ENCODE measurements around the gene TSSK6. TPM values are rescaled to one million over a fixed set of nuclear protein-coding genes. Genes with fewer than 3 reads are reported as not detected.

TSSK6 gene
- total RNA-seq, 1 experiment from 2014 or later, result 1.8 TPM

DNA sequence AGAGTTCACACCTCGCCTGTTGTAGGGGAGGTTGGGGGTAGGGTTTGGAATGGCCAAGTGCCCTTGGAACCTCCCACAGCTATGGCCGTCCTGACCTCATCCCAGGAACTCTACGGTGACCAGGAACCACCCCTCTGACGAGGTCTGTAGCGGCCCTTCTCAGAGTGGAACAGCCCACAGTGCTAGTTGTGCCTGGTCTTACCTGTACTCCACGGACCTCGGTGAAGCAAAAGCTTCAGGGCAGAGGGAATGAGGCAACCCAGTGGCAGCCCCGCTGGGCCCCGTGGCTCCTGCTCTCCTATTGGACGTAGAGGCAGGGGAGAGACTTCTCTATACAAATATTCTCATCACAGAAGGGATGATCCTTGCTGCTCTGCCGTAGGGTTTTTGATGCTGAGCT, 7.1 kb downstream of the TSSK6 start:
- no peak overlapping the region for H3K27ac ChIP-seq
- no peak overlapping the region for H3K4me3 ChIP-seq
- no peaks in the 10 kb centered on the region for H3K27me3 ChIP-seq
- H3K4me1 ChIP-seq, result no peaks in the 10 kb centered on the region
- H3K36me3 ChIP-seq, result peaks cover 17% of the 10 kb centered on the region
- no peaks in the 10 kb centered on the region for H3K9me3 ChIP-seq (replicated peaks)
- no peak for DNase-seq

DNA sequence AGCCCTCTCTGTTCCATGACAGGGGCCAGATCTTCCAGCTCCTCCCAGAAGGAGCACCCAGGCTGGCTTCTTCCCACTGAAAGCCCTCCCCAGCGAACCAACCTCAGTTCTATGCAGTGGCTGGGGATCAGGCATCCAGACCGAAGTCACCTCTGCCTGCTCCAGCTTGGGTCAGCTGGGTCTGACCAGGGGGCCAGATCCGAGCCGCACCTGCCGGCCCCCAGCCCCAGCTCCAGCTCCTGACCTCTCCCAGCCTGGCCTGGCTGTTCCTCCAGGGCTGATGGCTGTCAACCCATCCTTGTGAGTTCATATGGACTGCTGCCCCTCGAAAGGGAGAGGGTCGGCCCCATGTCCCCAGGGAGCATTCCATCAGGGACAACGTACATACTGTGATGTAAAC, 8.0 kb downstream of the TSSK6 start:
- Histone ChIP-seq H3K36me3 (peaks cover 26% of the 10 kb centered on the region), H3K27me3 (no peaks in the 10 kb centered on the region), H3K4me1 (no peaks in the 10 kb centered on the region), H3K4me3 (no peak overlapping the region), H3K9me3 (replicated peaks) (no peaks in the 10 kb centered on the region), H3K27ac (no peak overlapping the region)
- no peak for DNase-seq

DNA sequence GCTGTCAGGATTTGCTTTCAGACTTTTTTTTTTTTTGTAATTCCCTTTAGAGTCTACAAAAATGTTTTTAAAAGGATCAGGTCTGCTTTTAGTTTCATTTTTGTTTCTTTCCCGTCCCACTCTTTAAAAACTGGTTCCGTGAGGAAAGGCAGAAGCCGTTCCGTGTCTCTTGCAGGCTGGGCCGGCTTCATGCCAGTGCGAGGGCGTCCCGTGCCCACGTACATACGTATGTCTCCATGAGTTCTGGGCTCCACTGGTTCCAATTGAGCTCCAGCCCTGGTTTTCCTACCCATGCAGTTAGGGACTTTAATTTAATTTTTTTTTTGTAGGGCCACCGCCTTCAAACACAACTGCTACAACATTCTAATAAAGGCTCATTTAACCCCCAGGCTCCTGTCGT, 8.8 kb downstream of the TSSK6 start:
- no peak overlapping the region for H3K4me3 ChIP-seq
- no peaks in the 10 kb centered on the region for H3K9me3 ChIP-seq (replicated peaks)
- peaks cover 32% of the 10 kb centered on the region for H3K36me3 ChIP-seq
- no peaks in the 10 kb centered on the region for H3K27me3 ChIP-seq
- DNase-seq, result no peak
- H3K27ac ChIP-seq, result no peak overlapping the region
- no peaks in the 10 kb centered on the region for H3K4me1 ChIP-seq

DNA sequence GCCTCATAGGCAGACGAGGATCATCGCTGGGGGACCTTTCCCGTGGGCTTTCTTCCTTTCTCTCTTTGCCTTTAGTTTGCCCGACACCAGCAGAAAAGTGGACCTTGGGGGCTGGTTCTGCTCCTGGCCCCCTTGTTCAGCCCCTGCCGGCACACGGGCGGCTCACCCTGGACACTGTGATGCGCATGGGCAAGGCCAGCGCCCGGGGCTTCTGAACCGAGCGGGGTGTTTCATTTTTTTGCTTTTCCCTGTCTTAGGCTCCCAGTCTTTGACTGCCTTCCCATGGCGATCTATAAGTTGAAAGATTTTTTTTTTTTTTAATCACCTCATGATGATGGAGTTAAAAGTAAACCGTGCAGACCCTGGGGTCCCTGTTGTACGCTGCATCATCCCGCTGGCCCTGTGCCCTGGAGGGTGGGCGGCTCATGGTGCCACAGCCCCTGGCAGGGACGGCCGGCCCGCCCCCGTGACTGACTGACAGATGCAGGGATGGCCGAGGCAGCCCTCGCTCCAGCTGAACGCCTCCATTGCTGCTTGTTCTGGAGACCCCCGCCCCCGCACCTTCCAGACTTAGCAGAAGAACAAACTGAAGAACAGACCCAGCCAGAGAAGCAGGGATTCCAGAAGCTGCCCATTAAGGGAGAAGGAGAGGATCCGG, 9.6 kb downstream of the TSSK6 start:
- no peak overlapping the region for H3K27ac ChIP-seq
- no peak overlapping the region for H3K4me3 ChIP-seq
- peaks cover 39% of the 10 kb centered on the region for H3K36me3 ChIP-seq
- no peak for DNase-seq
- no peaks in the 10 kb centered on the region for H3K27me3 ChIP-seq
- no peaks in the 10 kb centered on the region for H3K4me1 ChIP-seq
- H3K9me3 ChIP-seq (replicated peaks), result no peaks in the 10 kb centered on the region

DNA sequence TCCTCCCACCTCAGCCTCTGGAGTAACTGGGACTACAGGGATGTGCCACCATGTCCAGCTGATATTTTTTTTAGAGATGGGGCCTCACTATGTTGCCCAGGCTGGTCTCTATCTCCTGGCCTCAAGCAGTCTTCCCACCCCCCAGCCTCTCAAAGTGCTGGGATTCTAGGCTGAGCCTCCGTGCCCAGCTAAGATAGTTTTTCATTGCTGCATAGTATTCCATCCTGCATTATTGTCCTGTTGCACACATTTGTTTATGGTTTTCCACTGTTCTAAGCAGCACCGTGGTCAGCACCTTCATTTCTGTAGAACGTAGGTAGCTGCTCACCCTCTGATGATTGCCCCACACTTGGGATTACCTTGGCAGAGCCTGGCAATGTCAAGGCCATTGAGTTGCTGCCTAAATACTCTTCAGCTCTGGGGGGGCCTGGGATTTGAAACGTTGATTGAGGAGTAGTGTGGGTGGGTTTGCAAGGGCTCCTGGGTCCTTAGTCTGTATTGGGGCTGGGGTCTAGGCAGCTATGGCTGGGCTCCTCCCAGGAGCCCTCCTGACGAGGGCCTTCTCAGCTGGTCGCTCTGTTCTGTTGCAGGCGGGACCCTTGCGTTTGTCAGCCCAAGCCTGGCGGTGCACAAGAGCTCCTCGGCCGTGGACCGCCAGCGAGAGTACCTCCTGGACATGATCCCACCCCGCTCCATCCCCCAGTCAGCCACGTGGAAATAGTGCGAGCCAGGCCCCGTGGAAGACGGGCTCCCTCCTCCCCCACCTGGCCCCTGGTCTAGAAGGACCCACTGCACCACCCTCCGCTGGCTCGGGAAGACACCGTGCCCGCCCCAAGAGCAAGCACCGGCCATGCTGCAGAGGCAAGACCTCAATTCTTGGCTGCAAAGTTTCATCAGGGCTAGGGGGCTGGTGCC, 10.3 kb downstream of the TSSK6 start:
- no peaks in the 10 kb centered on the region for H3K9me3 ChIP-seq (replicated peaks)
- no peaks in the 10 kb centered on the region for H3K27me3 ChIP-seq
- no peak for DNase-seq
- no peaks in the 10 kb centered on the region for H3K4me1 ChIP-seq
- no peak overlapping the region for H3K27ac ChIP-seq
- H3K36me3 ChIP-seq, result peaks cover 41% of the 10 kb centered on the region
- no peak overlapping the region for H3K4me3 ChIP-seq

DNA sequence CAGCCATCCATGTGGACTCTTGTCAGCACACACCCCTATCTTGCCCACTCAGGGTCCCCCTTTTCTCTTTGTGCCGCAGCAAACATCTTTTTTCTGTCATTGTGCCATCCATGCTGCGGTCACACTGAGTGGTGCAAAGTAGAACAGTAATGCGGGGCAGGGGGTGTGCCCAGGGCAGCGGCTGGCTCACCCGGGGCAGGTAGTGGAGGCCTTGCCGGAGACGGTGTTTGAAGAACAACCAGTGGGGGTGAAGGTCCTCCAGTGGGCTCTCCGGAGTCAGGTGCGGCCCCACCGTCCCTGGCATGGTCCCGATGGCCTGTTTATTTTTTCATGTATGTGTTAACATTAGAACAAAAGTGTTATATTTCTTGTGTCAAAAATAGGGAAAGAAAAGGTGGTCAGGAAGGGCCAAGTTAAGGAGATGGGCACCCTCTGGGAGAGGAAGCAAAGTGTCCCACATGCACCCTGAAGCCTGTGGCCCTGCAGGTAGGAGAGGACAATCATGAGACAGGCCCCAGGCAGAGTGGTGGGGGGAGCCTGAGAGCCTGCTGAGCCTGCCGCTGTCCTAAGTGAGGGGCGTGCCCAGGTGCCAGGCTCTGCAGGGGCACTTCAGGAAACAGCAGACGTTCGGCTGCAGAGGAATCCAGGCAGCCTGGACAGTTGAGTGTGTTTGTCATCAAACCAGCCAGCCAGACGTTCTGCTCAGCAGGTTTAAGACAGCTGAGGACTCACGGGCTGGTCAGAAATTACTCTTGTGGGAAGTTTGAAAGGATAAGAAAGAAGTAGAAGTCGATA, 12.3 kb downstream of the TSSK6 start:
- DNase-seq, result no peak
- no peak overlapping the region for H3K4me3 ChIP-seq
- H3K9me3 ChIP-seq (replicated peaks), result no peaks in the 10 kb centered on the region
- H3K27me3 ChIP-seq, result no peaks in the 10 kb centered on the region
- no peaks in the 10 kb centered on the region for H3K4me1 ChIP-seq
- H3K36me3 ChIP-seq, result peaks cover 55% of the 10 kb centered on the region
- no peak overlapping the region for H3K27ac ChIP-seq

DNA sequence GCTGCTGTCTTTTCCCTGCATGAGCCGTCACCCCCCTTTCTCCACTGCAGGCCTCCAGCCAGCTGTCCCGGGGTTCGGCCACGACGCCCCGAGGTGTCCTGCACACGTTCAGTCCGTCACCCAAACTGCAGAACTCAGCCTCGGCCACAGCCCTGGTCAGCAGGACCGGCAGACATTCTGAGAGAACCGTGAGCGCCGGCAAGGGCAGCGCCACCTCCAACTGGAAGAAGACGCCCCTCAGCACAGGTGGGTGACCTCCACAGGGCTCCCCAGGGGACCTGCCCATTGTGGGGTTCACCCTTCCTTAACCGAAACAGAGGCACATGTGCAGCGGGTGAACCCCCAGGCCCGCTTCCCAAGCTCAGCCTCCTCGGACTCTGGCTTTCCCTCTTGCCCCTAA, 13.1 kb downstream of the TSSK6 start:
- Histone ChIP-seq H3K36me3 (peaks cover 54% of the 10 kb centered on the region), H3K27me3 (no peaks in the 10 kb centered on the region), H3K4me3 (no peak overlapping the region), H3K27ac (no peak overlapping the region), H3K4me1 (no peaks in the 10 kb centered on the region), H3K9me3 (replicated peaks) (no peaks in the 10 kb centered on the region)
- DNase-seq, result no peak

DNA sequence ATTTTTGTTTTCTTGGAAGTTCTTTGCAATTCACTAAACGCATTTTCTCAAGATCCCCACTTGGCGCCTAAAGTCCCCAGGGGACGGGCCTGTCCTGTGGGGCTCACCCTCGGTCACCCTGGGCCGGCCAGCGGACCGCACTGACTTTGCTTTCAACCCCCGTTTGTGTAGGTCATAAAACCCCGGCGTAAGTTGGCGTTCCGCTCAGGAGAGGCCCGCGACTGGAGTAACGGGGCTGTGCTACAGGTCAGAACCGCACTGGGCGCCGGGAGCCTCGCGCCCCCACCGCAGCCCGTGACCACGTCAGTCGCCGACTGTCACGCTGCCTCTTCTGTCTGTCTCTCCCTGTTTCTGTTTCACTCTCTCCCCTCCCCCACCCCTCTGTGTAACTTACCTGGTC, 13.6 kb downstream of the TSSK6 start:
- H3K9me3 ChIP-seq (replicated peaks), result no peaks in the 10 kb centered on the region
- no peak overlapping the region for H3K4me3 ChIP-seq
- H3K4me1 ChIP-seq, result no peaks in the 10 kb centered on the region
- no peak overlapping the region for H3K27ac ChIP-seq
- H3K36me3 ChIP-seq, result peaks cover 57% of the 10 kb centered on the region
- DNase-seq, result no peak
- H3K27me3 ChIP-seq, result no peaks in the 10 kb centered on the region

DNA sequence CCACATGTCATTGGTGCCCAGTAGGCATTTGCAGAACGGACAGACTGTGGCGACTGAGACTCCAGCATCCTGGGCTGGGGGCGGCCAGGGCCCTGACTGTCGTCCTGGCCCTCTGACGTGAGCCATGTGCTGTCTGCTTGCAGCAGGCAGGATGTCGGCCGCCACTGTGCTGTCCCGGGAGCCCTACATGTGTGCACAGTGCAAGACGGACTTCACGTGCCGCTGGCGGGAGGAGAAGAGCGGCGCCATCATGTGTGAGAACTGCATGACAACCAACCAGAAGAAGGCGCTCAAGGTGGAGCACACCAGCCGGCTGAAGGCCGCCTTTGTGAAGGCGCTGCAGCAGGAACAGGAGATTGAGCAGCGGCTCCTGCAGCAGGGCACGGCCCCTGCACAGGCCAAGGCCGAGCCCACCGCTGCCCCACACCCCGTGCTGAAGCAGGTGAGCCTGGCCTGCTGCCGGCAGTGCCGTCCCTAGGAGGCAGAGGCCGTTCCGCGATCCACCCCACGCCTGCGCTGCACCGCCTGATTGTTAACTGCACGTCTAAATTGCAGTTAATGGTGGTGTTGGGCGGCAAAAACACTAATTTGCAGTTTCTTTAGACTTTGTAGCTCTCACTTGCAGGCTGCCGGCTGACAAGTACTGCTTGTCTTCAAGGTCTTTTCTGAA, 14.2 kb downstream of the TSSK6 start:
- Histone ChIP-seq H3K36me3 (peaks cover 62% of the 10 kb centered on the region), H3K4me1 (no peaks in the 10 kb centered on the region), H3K27ac (no peak overlapping the region)

DNA sequence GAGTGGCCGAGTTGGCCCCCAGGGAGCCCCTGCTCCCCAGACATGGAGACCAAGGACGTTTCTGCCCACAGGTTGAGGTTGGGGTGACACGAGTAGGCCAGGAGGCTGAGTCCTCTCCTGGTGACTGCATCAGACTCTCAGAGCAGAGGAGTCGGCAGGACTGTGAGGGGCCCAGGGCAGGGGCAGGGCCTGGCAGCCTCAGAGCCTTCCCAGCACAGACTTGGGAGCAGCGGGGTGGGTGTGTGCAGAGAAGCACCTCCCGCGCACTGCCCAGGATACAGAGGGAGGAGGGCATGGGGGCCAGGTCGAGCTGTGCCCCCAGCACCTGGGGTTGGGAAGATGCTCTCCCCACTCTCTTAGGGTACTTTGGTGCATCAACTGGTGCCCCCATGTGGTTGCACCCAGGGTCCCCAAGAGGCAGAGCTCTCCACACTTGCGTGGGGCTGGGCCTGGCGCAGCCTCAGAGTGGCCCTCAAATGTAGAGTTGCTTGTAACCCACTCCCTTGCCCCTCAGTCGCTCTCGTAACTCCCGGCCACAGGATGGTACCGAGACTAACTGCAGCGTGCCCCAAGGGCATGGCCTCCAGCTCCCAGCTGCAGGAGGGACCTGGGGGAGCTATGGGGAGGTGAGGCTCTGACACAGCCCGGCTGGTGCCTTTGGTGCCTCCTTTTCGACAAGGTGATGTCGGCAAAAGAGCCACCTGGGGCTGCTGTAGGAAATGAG, 15.9 kb downstream of the TSSK6 start:
- H3K4me3 ChIP-seq, result no peak overlapping the region
- no peaks in the 10 kb centered on the region for H3K27me3 ChIP-seq
- H3K27ac ChIP-seq, result no peak overlapping the region
- H3K36me3 ChIP-seq, result peaks cover 73% of the 10 kb centered on the region
- H3K9me3 ChIP-seq (replicated peaks), result no peaks in the 10 kb centered on the region
- DNase-seq, result no peak
- H3K4me1 ChIP-seq, result no peaks in the 10 kb centered on the region

More for the DNA sequence above, 14.2 kb downstream of the TSSK6 start:
- Histone ChIP-seq H3K4me3 (no peak overlapping the region), H3K27me3 (no peaks in the 10 kb centered on the region), H3K9me3 (replicated peaks) (no peaks in the 10 kb centered on the region)
- no peak for DNase-seq

DNA sequence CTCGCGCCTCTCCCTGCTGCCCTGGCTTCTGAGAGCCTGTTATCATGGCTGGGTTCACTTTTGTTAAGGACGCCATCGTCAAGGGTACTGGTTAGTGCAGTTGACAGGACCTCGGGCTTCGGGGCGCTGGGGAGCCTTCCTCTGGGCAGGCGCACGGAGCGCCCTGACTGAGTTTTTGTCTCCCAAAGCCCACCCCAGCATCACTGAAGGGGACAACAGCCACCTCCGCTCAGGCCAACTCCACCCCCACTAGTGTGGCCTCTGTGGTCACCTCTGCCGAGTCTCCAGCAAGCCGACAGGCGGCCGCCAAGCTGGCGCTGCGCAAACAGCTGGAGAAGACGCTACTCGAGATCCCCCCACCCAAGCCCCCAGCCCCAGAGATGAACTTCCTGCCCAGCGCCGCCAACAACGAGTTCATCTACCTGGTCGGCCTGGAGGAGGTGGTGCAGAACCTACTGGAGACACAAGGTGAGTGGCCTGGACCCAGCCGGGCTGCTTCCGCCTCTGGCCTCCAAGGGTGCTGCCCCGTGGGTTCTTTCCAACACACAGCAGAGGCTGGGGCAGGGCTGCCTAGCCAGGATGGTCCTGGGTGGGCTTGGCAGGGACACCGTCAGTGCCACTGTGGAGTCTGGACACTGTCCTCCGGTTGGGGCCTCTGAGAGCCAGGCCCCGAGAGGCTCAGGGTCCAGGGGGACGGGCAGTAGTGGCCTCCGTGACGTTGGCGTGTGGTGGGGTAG, 16.9 kb downstream of the TSSK6 start:
- Histone ChIP-seq H3K9me3 (replicated peaks) (no peaks in the 10 kb centered on the region), H3K27ac (no peak overlapping the region), H3K4me3 (no peak overlapping the region), H3K36me3 (peaks cover 72% of the 10 kb centered on the region), H3K27me3 (no peaks in the 10 kb centered on the region), H3K4me1 (no peaks in the 10 kb centered on the region)
- DNase-seq, result no peak

DNA sequence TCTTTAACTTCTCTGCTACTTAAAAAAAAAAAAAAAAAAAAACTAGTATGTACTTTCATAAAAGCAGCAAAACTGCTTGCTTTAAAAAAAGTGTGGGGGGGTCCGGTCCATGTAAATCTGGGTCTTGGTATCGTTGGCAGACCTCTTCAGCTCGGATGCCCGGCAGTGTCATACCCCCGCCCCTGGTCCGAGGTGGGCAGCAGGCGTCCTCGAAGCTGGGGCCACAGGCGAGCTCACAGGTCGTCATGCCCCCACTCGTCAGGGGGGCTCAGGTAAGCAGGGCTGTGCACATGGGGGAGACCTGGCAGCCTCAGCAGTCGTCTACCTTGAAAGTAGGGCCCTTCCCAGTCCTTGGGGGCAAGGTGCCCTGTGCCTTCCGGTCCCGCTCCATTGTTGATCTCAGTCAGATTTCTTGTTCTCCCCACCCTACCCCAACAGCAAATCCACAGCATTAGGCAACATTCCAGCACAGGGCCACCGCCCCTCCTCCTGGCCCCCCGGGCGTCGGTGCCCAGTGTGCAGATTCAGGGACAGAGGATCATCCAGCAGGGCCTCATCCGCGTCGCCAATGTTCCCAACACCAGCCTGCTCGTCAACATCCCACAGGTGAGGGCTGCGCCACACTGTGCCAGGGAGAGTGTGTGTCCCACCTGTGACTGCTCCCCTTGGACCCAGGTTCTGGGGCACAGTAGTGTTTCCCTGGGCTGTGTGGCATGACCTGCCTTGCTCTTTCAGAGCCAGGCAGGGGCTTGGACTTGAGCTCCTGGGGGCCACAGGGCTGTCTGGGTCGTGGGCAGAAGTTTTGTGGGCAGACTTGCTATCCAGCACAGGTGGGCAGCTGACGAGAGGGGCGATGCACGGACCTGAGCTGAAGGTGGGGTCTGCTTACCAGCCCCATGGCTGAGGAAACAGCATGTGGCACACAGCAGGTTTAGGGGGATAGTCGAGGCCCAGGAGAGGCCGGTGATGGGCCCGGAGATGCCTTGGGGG, 19.4 kb downstream of the TSSK6 start:
- Histone ChIP-seq H3K27me3 (no peaks in the 10 kb centered on the region), H3K4me3 (no peak overlapping the region), H3K9me3 (replicated peaks) (no peaks in the 10 kb centered on the region), H3K27ac (no peak overlapping the region), H3K36me3 (peaks cover 61% of the 10 kb centered on the region), H3K4me1 (0 out of 2 replicates have a peak, but pooled peaks cover 2% of the 10 kb centered on the region)
- no peak for DNase-seq

Data from SJCRH30 (cell line).